ENCODE measurements around the gene EVX2.

DNA sequence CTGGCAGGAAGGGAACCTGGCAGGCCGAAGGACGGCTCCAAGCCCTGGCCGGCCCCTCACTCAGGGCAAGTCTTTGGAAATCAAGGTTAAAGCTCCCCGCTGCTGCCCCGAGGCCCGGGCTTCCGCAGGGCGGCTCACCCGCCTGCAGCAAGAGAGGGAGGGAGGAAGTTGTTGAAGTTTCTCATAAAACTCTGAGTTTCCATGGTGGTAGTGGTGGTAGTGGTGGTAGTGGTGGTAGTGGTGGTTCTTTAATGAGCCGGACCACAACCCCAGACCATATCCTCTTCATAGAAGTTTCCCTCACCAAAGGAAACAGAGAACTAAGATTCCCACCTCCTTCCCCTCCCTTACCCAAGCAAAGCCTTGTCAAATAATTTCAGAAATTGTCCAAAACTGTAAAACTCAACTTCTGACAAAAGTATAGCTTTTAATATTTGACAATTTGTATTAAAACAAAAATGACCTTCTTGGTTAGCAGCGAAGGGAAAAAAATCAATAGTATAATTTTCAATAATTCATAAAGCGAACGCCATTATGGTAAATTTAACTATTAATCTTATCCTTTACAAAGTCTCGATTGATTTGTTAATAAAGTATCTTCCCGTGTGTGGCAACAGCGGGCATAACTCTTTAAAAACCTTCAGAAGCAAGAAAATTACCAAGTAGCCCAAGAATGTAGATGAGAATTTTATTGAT lies 31.3 kb upstream of the EVX2 start:
- TF ChIP-seq SMC3 (IDR thresholded peaks at IDR 0.05; ENCODE audit: low read depth, low read length) = no peak
- TF ChIP-seq RAD21 (IDR thresholded peaks at IDR 0.05; ENCODE audit: low read length) = no peak

Measured in IMR-90 (cell line).